ENCODE data around the gene LRRFIP1. TPM values are rescaled to one million over a fixed set of nuclear protein-coding genes. Genes with fewer than 3 reads are reported as not detected.
A peak's percentile ranks its signal among the peaks of the same experiment; 100 is the strongest.
"Not testable (repeated sequence)": the region's sequence is repeated elsewhere in the genome, so short reads cannot be mapped to it uniquely, and the experiment has no call there.

The LRRFIP1 gene
- total RNA-seq, 2 donors from 2014 or later = 69.3 to 99.6 TPM

- intact Hi-C loops (cut with DNase I); DNase-seq; ATAC-seq: not testable (repeated sequence)
Measured at GRCh38 chr2:237762291-237763182, 135.2 kb downstream of the LRRFIP1 start.

GRCh38 chr2:237763812-237764211, 136.4 kb downstream of the LRRFIP1 start:
- intact Hi-C loops (cut with DNase I) = no loop called here
- DNase-seq (no peak), ATAC-seq (peak; percentile 70 to 80)

GRCh38 chr2:237765122-237765521, 137.7 kb downstream of the LRRFIP1 start:
- DNase-seq; intact Hi-C loops (cut with DNase I); ATAC-seq: not testable (repeated sequence)

GRCh38 chr2:237765875-237766274, 138.5 kb downstream of the LRRFIP1 start:
- no peak for DNase-seq
- intact Hi-C loops (cut with DNase I) = no loop called here
- peak in 1 of 2 donors; percentile 17 for ATAC-seq

GRCh38 chr2:237766340-237766739, 139.0 kb downstream of the LRRFIP1 start:
- intact Hi-C loops (cut with DNase I) = no loop called here
- ATAC-seq = peak in 1 of 2 donors; percentile 48
- no peak for DNase-seq

GRCh38 chr2:237772513-237772912, 145.1 kb downstream of the LRRFIP1 start:
- DNase-seq (no peak), ATAC-seq (no peak)
- intact Hi-C loops (cut with DNase I) = no loop called here

- ATAC-seq = peak; percentile 33 to 42
- intact Hi-C loops (cut with DNase I) = no loop called here
- DNase-seq = no peak
Measured at GRCh38 chr2:237773826-237774225, 146.4 kb downstream of the LRRFIP1 start.

- intact Hi-C loops (cut with DNase I) = no loop called here
- no peak for DNase-seq
- peak; percentile 70 to 73 for ATAC-seq
Measured at GRCh38 chr2:237774811-237775553, 147.6 kb downstream of the LRRFIP1 start.

- intact Hi-C loops (cut with DNase I) = no loop called here
Measured at GRCh38 chr2:237779521-237779920, 152.1 kb downstream of the LRRFIP1 start.

GRCh38 chr2:237782181-237782580, 154.8 kb downstream of the LRRFIP1 start:
- intact Hi-C loops (cut with DNase I) = no loop called here
- DNase-seq (no peak), ATAC-seq (no peak)

More at GRCh38 chr2:237779521-237779920, 152.1 kb downstream of the LRRFIP1 start:
- DNase-seq (no peak), ATAC-seq (no peak)

- intact Hi-C loops (cut with DNase I); DNase-seq; ATAC-seq: not testable (repeated sequence)
Measured at GRCh38 chr2:237783678-237784077, 156.3 kb downstream of the LRRFIP1 start.

- ATAC-seq (no peak), DNase-seq (no peak)
- intact Hi-C loops (cut with DNase I) = no loop called here
Measured at GRCh38 chr2:237786936-237787335, 159.5 kb downstream of the LRRFIP1 start.

- ATAC-seq = no peak
- no peak for DNase-seq
- intact Hi-C loops (cut with DNase I) = no loop called here
Measured at GRCh38 chr2:237790353-237790752, 163.0 kb downstream of the LRRFIP1 start.

GRCh38 chr2:237791977-237792727, 164.8 kb downstream of the LRRFIP1 start:
- no peak for DNase-seq
- intact Hi-C loops (cut with DNase I) = no loop called here
- ATAC-seq = peak in 1 of 2 donors; percentile 80

- DNase-seq (no peak), ATAC-seq (no peak)
- intact Hi-C loops (cut with DNase I) = no loop called here
Measured at GRCh38 chr2:237797253-237797652, 169.9 kb downstream of the LRRFIP1 start.

- no peak for ATAC-seq
- intact Hi-C loops (cut with DNase I) = no loop called here
- no peak for DNase-seq
Measured at GRCh38 chr2:237798236-237799059, 171.1 kb downstream of the LRRFIP1 start, which contains the start of gene RBM44. TSS of gene RBM44 (plus strand) at chr2:237798779. CDS start at chr2:237813610, 14,831 bp downstream.

GRCh38 chr2:237799060-237799428, 171.7 kb downstream of the LRRFIP1 start:
- ATAC-seq (no peak), DNase-seq (no peak)
- intact Hi-C loops (cut with DNase I) = no loop called here

GRCh38 chr2:237801466-237801865, 174.1 kb downstream of the LRRFIP1 start:
- DNase-seq (no peak), ATAC-seq (no peak)
- intact Hi-C loops (cut with DNase I) = no loop called here

Measured in left cardiac atrium (tissue), 4 donors.